ENCODE results near the gene STAC3. TPM values are rescaled to one million over a fixed set of nuclear protein-coding genes. Genes with fewer than 3 reads are reported as not detected.

STAC3 gene
- total RNA-seq, 1 donor from 2014 or later, result 4.6 TPM

DNA sequence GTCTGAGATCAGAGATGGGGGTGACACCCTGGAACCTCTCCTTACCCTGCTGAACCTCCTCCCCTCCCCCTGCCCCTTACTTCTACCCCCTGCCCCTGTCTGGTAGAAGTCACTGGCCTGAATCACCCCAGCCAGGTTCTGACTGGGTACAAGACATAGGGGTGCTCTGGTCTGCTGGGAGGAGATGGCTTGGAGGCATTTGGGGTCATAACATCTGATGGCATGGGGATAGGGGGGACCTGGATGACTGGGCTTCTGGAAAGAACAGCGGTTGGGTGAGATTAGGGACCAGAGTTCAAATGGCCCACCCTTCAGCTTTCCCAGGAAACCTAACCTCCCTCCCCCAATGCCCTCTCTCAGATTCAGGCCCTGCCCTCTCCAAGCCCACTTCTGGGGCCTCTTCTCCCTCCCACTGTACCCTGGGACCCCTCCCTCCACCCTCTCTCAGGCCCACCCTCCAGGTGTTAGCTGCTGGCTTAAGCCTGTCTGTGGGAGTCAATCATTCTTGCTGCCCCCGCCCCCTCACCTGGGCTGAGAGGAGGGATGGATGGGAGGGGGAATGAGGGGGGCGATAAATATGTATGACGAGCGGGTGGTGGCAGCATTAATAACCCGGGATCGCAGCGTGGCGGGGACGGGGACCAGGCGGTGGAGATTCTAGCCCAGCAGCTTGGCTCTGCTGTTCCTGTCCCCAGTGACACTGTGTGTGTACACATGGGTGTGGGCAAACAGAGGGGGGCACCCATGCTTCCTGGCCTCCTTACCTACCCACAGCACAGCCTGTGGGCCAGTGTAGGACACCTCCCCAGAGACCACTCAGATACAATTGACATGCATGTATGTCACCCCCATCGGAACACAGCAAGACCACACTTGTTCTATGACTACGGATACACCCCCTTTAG lies 28.4 kb downstream of the STAC3 start:
- DNase-seq (no peak), ATAC-seq (ENCODE audit: low read depth) (no peak)
- POLR2A ChIA-PET, result interaction anchor here (1.1 to 10.6 kb wide), 2 partner anchors 7 to 17 kb away, joined by 4 to 268 read pairs; partner anchors contain the start of gene SHMT2
- intact Hi-C loops (cut with micrococcal nuclease), result loop anchor here (10.0 kb wide), 1 partner anchor 402 kb away; no protein-coding TSS in a partner anchor
- Mint-ChIP-seq H3K4me3 (no peak overlapping the region), H3K9me3 (no peaks in the 10 kb centered on the region), H3K4me1 (peaks cover 74% of the 10 kb centered on the region), H3K27ac (no peak overlapping the region), H3K36me3 (ENCODE audit: low read depth) (no peaks in the 10 kb centered on the region), H3K27me3 (peaks cover 47% of the 10 kb centered on the region)
- TF ChIP-seq, protein P1, sequence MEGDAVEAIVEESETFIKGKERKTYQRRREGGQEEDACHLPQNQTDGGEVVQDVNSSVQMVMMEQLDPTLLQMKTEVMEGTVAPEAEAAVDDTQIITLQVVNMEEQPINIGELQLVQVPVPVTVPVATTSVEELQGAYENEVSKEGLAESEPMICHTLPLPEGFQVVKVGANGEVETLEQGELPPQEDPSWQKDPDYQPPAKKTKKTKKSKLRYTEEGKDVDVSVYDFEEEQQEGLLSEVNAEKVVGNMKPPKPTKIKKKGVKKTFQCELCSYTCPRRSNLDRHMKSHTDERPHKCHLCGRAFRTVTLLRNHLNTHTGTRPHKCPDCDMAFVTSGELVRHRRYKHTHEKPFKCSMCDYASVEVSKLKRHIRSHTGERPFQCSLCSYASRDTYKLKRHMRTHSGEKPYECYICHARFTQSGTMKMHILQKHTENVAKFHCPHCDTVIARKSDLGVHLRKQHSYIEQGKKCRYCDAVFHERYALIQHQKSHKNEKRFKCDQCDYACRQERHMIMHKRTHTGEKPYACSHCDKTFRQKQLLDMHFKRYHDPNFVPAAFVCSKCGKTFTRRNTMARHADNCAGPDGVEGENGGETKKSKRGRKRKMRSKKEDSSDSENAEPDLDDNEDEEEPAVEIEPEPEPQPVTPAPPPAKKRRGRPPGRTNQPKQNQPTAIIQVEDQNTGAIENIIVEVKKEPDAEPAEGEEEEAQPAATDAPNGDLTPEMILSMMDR (IDR thresholded peaks at IDR 0.05), result no peak
- CTCF ChIA-PET, result interaction anchor here (1.0 to 7.2 kb wide), 4 partner anchors 7 to 17 kb away, joined by 3 to 113 read pairs (median 8); partner anchors contain the start of gene SHMT2

DNA sequence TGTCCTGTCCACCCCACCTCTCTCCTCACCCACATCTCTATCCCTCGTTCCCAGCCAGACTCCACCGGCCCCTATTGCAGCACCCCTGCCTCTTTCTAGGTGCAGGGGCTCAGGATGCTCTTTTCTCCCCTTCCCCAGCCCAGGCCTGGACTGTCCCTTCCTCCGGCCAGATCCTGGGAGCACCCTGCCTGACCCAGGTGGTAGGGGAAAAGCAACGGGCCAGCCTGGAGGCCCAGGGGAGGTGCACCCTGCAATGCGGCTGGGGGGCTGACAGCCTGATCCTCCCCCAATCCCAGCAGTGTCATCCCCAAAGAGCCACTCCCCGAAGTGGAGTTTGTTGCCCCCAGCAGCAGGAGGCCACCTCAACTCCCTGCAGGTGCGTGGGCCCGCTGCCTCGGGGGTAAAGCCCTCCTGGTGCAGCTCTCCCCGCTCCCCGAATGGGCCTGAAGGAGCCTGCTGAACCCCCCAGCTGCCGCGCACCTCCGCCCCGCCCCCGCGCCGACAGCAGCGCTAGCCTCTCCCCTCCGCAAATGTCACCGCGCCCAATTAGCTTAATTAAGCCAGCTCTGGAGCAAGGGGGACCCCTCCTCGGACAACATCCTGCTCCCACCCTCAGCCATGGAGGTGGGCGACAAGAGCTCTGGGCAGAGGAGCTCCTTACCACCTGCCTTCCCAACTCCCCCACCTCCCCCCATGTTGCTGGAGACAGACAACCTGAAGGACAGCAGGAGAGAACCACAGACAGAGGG lies 29.6 kb downstream of the STAC3 start:
- ATAC-seq (ENCODE audit: low read depth) (no peak), DNase-seq (no peak)
- intact Hi-C loops (cut with micrococcal nuclease), result loop anchor here (10.0 kb wide), 1 partner anchor 403 kb away; no protein-coding TSS in a partner anchor
- peaks cover 51% of the 10 kb centered on the region for H3K27me3 Mint-ChIP-seq
- CTCF ChIA-PET, result interaction anchor here (0.9 to 7.2 kb wide), 3 partner anchors 8 to 18 kb away, joined by 3 to 113 read pairs (median 3); partner anchors contain the start of gene SHMT2
- no peaks in the 10 kb centered on the region for H3K36me3 Mint-ChIP-seq (ENCODE audit: low read depth)
- TF ChIP-seq, protein P1 (IDR thresholded peaks at IDR 0.05), result no peak
- H3K9me3 Mint-ChIP-seq, result no peaks in the 10 kb centered on the region
- no peak overlapping the region for H3K27ac Mint-ChIP-seq
- no peak overlapping the region for H3K4me3 Mint-ChIP-seq
- peaks cover 69% of the 10 kb centered on the region for H3K4me1 Mint-ChIP-seq
- POLR2A ChIA-PET, result interaction anchor here (1.1 to 10.6 kb wide), 2 partner anchors 8 to 18 kb away, joined by 4 to 268 read pairs; partner anchors contain the start of gene SHMT2

DNA sequence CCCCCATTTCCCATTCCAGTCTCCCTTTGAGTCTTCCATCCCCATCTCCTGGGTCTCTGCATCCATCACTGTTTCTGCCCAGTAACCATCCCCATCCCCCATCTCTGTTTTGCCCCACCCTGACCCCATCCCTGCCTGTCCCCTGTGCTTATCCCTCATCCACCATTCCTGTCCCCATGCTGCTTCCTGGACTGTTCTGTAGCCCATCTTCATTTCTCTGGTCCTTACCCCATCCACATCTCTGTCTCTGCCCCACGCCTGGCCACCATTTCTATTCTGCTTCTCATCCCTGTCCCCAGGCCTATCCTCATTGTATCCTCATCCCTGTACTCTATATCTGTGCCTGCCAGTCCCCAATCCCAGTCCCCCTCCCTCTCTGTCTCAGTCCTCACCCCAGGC lies 30.2 kb downstream of the STAC3 start:
- ATAC-seq (ENCODE audit: low read depth) (no peak), DNase-seq (no peak)
- H3K4me1 Mint-ChIP-seq, result peaks cover 67% of the 10 kb centered on the region
- ChIA-PET POLR2A (no interaction called here), CTCF (interaction anchor here (7.2 kb wide), 1 partner anchor 19 kb away, joined by 113 read pairs; a partner anchor contains a TSS)
- H3K9me3 Mint-ChIP-seq, result no peaks in the 10 kb centered on the region
- no peak overlapping the region for H3K27ac Mint-ChIP-seq
- TF ChIP-seq, protein P1 (IDR thresholded peaks at IDR 0.05), result no peak
- H3K27me3 Mint-ChIP-seq, result peaks cover 51% of the 10 kb centered on the region
- H3K4me3 Mint-ChIP-seq, result no peak overlapping the region
- no peaks in the 10 kb centered on the region for H3K36me3 Mint-ChIP-seq (ENCODE audit: low read depth)
- intact Hi-C loops (cut with micrococcal nuclease), result loop anchor here (10.0 kb wide), 1 partner anchor 404 kb away; no protein-coding TSS in a partner anchor

DNA sequence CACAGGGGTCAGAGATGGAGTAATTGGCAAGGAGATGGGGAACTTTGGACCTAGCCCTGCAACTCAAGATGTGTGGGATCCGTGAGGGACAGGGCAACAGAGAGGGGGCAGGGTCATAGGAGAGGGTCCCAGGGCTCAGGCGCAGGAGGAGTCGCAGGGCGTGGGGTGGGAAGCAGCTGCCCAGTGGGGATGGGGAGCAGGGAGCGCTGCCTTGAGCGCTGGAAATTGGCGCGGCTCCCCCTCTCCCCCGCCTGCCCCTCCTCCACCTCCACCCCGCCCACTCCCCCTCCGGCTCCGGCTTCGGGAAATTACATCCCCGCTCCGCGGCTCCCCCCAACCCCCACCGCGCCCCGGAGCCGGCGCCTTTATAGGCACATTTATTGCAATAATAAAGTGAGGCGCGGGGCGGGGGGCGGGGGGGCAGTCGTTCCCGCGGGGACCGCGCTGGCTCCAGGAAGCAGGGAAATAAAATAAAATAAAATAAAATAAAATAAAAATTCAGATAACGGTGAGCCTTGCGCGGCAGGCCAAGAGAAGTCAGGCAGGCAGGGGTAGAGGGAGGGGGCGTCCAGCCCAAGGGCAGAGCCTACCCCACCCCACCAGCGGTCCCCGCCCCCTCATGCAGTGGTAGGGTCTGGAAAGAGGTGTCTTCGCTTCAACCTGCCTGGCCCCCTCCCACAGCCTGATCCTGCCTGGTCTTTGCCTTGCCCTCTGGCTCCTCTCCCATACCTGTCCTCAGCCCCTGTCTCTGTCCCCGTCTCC lies 30.8 kb downstream of the STAC3 start:
- intact Hi-C loops (cut with micrococcal nuclease), result loop anchor here (10.0 kb wide), 1 partner anchor 405 kb away; no protein-coding TSS in a partner anchor
- H3K36me3 Mint-ChIP-seq (ENCODE audit: low read depth), result no peaks in the 10 kb centered on the region
- ATAC-seq (ENCODE audit: low read depth) (no peak), DNase-seq (no peak)
- TF ChIP-seq, protein P1 (IDR thresholded peaks at IDR 0.05), result no peak
- H3K4me1 Mint-ChIP-seq, result peaks cover 68% of the 10 kb centered on the region
- no peaks in the 10 kb centered on the region for H3K9me3 Mint-ChIP-seq
- peaks cover 49% of the 10 kb centered on the region for H3K27me3 Mint-ChIP-seq
- ChIA-PET CTCF (interaction anchor here (8.8 kb wide), 1 partner anchor 16 kb away, joined by 390 read pairs; the partner anchor contains the start of gene SHMT2), POLR2A (interaction anchor here (7.4 to 8.9 kb wide), 2 partner anchors 10 to 19 kb away, joined by 65 to 175 read pairs; partner anchors contain the start of gene SHMT2)
- H3K4me3 Mint-ChIP-seq, result no peak overlapping the region
- no peak overlapping the region for H3K27ac Mint-ChIP-seq
